AG09309 (cell line): ENCODE results near the gene GIMD1.

Experiments used
- DNase-seq: peaks from one replicate; pipeline ENCODE4 v3.0.0-alpha.2; 2010; ENCODE audit warnings: low read depth
- H3K4me3 ChIP-seq: 2 replicates; pipeline ENCODE4 v1.5.1; 2011; ENCODE audit warnings: mild to moderate bottlenecking, low read depth, low read length, moderate library complexity; ENCODE audit not compliant: control insufficient read depth
- CTCF ChIP-seq: IDR thresholded peaks from 2 replicates; pipeline ENCODE4 v1.5.1; 2011; ENCODE audit warnings: mild to moderate bottlenecking, low read depth, low read length, inconsistent platforms; ENCODE audit not compliant: insufficient read depth, control insufficient read depth; ENCODE audit errors: missing control alignments

Gene GIMD1

GRCh38 chr4:106369456-106370060 lies 980 bp upstream of the GIMD1 start:
- no peak overlapping the region for H3K4me3 ChIP-seq
- TF ChIP-seq CTCF, result peak; percentile 73
- peak; percentile 77 for DNase-seq

GRCh38 chr4:106367072-106367471 lies 1.5 kb downstream of the GIMD1 start:
- no peak for DNase-seq
- H3K4me3 ChIP-seq, result no peak overlapping the region
- no peak for TF ChIP-seq CTCF

GRCh38 chr4:106366026-106366425 lies 2.6 kb downstream of the GIMD1 start:
- TF ChIP-seq CTCF, result no peak
- no peak for DNase-seq
- no peak overlapping the region for H3K4me3 ChIP-seq

GRCh38 chr4:106365613-106366012 lies 3.0 kb downstream of the GIMD1 start:
- DNase-seq, result peak; percentile 82
- TF ChIP-seq CTCF, result no peak
- H3K4me3 ChIP-seq, result no peak overlapping the region

GRCh38 chr4:106364282-106364681 lies 4.3 kb downstream of the GIMD1 start:
- TF ChIP-seq CTCF, result no peak
- no peak for DNase-seq
- H3K4me3 ChIP-seq, result no peak overlapping the region

GRCh38 chr4:106362086-106362825 lies 6.3 kb downstream of the GIMD1 start:
- no peak for TF ChIP-seq CTCF
- no peak for DNase-seq
- H3K4me3 ChIP-seq, result no peak overlapping the region
